Stimulated activated CD4-positive, alpha-beta T cell treated with anti-CD3 and anti-CD28 coated beads, TNF-alpha, amount 100 ng/mL, for 48 hours (primary cell): ENCODE measurements around the gene DPYSL4.
A peak's percentile ranks its signal among the peaks of the same experiment; 100 is the strongest.

Source experiments
- DNase-seq, 3 donors: peaks; one replicate each; pipeline ENCODE4 v3.0.0-alpha.2; 2020; ENCODE audit warnings: low read depth in 3 of 3

The DPYSL4 gene

GRCh38 chr10:132226586-132227405 lies 40.0 kb downstream of the DPYSL4 start:
- no peak for DNase-seq

GRCh38 chr10:132227851-132228390 lies 41.2 kb downstream of the DPYSL4 start:
- DNase-seq: no peak

GRCh38 chr10:132228616-132229015 lies 41.9 kb downstream of the DPYSL4 start:
- DNase-seq: no peak

GRCh38 chr10:132229096-132229495 lies 42.3 kb downstream of the DPYSL4 start:
- DNase-seq: no peak

GRCh38 chr10:132229834-132230556 lies 43.2 kb downstream of the DPYSL4 start:
- DNase-seq: peak in 1 of 3 donors; percentile 12

- DNase-seq: no peak
Observed at GRCh38 chr10:132230557-132231210, 43.9 kb downstream of the DPYSL4 start.

- no peak for DNase-seq
Observed at GRCh38 chr10:132231656-132232022, 44.9 kb downstream of the DPYSL4 start.

- DNase-seq: peak in 1 of 3 donors; percentile 21
Observed at GRCh38 chr10:132232023-132232951, 45.5 kb downstream of the DPYSL4 start.

GRCh38 chr10:132232981-132233380 lies 46.2 kb downstream of the DPYSL4 start:
- no peak for DNase-seq

GRCh38 chr10:132233501-132234085 lies 46.8 kb downstream of the DPYSL4 start:
- DNase-seq: no peak

- DNase-seq: no peak
Observed at GRCh38 chr10:132234860-132235259, 48.1 kb downstream of the DPYSL4 start.

- no peak for DNase-seq
Observed at GRCh38 chr10:132236161-132236560, 49.4 kb downstream of the DPYSL4 start.

GRCh38 chr10:132236881-132237280 lies 50.1 kb downstream of the DPYSL4 start:
- DNase-seq: no peak

- DNase-seq: no peak
Observed at GRCh38 chr10:132237396-132237795, 50.6 kb downstream of the DPYSL4 start.

- DNase-seq: no peak
Observed at GRCh38 chr10:132237871-132238270, 51.1 kb downstream of the DPYSL4 start.

- DNase-seq: no peak
Observed at GRCh38 chr10:132238371-132239125, 51.8 kb downstream of the DPYSL4 start.

GRCh38 chr10:132239126-132240031 lies 52.6 kb downstream of the DPYSL4 start:
- DNase-seq: no peak

GRCh38 chr10:132240156-132240555 lies 53.4 kb downstream of the DPYSL4 start:
- DNase-seq: no peak

GRCh38 chr10:132240581-132240980 lies 53.8 kb downstream of the DPYSL4 start:
- DNase-seq: no peak
